KG1 (cell line): Measurements from ENCODE around the gene TMEM121B.

ENCODE experiments used
- DNase-seq: peaks from one replicate; lab custom pipeline; 2025; lab: John Stamatoyannopoulos, UW

The TMEM121B gene

DNA sequence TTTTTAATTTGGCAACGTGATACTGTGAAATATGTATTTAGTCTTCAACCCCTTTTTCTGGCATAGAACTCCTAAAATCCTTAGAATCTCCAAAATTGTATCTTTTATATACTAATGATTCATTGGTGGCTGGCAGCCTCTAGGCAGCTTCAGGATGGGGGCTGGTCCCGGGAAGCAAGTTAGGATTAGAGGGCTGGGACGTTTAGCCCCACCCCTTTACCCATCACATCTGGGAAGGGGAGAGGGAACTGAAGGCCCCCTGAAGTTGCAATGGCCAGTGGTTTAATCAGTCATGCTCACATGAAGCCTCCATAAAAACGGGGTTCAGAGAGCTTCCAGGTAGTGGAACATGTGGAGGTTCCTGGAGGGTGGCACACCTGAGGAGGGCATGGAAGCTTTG, 29.3 kb downstream of the TMEM121B start:
- no peak for DNase-seq

DNA sequence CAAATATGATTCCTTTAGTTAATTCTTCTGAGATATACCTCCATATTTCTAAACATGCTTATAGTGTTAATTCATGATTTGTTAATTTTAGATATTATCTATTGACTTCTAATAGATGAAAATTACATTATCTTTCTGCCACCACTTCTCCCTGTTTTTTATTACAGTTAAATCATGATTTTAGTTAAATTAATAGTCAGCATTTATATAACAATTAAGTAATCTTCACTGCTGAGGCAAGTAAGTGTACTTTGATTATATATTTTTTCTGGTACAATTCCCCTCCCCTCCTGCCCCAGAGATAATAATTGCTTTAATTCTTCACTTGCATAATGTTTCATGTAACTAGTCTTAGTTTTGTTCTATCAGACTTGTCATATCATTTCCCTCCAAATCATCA, 30.6 kb downstream of the TMEM121B start:
- DNase-seq, result no peak

DNA sequence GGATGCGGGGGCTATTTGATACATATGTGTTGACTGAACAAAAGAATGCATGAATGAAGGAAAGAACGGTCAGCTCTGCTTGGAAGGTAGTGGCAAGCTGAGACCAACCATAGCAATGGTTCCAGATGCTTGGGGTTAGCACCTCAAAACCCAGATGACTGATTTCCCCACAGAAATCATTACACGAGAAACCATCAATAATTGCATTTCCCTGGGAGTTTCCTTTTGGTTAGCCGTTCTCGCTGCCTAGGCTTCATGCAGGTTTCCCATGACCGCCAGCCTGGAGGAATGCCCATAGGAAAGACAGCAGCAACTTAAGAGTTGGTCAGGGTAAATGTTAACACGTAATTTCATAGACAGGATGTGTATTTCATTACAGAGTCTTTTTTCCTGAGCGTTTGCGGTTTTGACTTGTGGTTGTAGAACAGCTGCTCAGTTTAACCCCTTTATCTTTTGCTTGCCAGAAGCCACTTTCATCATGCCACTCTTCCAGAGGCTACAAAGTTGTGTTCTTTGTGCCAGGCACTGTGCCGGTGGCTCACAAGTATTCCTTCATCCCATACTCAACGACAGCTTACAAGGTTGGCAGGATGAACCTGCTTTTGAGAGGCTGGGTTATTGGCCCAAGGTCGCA, 33.5 kb downstream of the TMEM121B start:
- peak; percentile 62 for DNase-seq

DNA sequence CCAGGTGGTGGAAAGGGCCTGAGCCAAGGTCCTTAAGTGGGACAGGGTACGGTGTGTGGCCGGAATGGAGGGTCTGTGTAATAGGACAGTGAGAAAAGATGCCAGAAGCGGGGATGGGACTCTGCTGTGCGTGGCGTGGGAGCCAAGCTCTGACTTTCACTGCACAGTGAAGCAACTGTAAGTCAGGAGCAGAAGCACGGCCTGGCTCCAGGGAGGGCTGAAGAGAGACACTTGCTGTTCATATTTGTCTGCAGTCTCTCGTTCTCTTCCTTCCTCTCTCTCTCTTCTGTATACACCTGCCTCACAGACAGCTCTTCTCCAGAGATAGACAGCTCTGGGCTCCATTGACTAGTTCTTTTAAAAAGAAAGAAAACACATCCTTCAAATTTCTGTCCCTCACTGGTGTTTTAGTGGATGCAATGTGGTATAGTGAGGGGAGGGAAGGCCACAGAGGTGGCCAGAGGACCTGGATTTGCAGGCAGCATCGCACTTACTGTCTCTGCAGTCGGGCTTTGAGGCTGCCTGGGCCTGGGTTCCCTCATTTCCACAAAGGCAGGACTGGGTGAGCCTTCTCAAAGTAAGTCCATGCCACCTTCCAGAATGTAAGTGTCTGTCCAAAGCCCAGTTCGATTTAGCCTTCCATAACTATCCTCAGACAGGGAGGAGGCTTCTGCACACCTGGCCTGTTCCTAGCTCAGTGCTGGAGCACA, 34.2 kb downstream of the TMEM121B start:
- no peak for DNase-seq

DNA sequence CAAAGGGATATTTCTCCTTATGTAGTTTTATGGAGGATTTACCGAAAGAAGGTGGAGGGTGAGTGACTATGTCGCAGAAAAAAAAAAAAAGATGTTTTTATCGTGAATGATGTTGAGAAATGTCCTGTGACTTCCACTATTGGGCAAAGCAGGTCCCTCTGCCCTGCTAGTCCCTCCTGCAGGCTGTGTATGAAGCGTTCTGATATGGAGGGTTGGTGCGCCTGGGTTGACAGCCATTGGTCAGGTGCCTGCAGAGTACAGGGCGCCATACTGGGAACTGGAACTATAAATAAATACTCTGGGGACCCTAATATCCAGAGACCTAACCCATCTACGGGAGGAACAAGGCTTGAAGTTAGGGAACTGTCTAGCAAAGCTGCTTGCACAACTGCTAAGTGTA, 34.9 kb downstream of the TMEM121B start:
- DNase-seq, result no peak

DNA sequence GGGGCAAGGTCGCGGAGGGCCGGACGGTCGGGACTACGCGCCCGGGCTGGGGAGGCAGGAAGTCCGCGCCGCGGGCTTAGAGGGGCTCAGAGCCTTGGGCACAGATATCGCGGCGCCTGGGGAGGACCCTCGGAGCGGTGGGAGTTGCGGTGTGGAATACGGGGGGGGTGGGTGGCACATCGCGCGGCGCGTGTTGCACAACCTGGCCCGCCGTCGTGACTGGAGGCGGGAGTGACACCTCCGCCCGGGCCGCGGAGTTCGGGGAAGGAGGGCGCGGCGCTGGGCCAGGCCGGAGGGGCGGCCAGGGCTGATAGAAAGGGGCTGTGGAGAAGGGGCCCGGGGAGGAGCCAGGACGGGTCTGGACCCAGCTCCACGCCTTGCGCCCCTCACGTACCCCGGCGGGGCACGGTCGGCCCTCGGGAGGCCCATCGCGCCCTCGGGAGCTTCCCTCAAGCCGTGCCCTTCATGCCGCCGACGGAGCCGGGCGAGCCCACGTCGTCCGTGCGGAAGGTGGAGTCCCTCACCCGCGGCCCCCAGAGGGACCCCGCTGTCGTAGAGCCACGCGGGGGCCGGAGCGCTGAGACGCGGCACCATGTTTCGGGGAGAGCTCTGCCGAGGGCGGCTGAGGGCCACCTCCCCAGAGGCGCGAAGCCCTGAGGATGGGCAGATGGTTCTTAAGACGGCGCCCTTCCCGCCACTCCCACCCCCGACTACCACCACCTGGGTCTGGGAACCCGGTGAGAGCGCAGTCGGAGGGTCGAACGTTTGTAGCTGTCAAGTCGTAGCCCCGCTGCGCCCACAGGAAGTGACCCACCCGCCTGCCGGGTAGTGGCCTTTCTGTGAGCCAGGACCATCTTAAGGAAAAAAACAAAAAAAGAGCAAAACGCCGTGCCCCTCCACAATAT, 35.6 kb downstream of the TMEM121B start:
- DNase-seq, result no peak

DNA sequence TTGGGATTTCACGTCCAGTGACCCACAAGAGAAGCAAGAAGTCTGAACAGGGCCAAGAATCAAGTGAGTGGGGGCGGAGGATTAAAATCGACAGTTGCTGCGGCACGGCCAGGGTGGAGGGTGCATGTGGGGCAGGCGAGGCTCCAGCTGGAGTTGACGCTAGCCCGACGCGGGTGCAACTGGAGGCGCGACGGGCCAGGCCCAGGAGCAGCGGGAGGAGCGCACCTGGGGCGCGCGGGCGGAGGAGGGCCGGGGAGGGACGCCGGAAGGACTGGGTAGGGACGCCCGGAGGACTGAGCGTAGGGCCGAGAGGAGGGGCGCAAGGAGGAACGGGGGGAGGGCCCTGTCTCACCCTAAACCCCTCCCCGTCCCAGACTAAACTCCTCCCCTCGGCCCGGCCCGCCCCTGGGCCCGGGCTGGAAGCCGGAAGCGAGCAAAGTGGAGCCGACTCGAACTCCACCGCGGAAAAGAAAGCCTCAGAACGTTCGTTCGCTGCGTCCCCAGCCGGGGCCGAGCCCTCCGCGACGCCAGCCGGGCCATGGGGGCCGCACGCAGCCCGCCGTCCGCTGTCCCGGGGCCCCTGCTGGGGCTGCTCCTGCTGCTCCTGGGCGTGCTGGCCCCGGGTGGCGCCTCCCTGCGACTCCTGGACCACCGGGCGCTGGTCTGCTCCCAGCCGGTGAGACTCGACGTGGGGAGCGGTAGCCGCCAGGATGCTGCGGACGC, 36.4 kb downstream of the TMEM121B start, which contains the start of gene IL17RA:
TSS of gene IL17RA (plus strand) at position 447 of the 723 bp plus-strand sequence. CDS start at position 539, 92 bp downstream.
- peak; percentile 49 for DNase-seq

DNA sequence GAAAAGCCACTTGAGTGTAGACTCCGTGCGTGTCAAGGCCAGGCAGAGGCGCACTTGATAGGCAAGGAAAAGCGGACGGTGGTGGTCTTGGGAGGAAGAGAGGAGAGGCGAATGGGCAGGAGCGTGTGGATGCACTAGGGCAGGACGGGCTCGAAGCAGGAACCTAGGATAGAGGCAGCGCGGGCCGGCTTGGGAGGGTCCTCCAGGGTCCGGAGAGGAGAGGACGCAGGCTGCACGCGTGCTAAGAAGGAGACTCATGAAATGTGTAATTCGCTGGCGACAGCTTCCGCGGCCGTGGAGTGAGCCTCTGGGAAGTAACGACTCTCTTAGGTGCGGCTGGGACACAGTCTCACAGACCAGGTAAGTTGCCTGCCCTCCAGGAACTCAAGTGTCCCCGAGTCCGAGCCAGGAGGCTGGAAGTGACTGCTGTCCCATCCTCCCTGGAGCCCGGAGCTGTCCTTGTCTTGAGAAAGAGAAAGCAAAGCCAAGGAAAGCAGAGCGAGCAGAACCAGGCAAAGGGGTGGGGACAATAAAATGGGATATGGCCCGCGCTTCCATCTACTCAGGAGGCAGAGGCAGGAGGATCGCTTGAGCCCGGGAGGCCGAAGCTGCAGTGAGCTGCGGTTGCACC, 37.2 kb downstream of the TMEM121B start:
- DNase-seq, result no peak

DNA sequence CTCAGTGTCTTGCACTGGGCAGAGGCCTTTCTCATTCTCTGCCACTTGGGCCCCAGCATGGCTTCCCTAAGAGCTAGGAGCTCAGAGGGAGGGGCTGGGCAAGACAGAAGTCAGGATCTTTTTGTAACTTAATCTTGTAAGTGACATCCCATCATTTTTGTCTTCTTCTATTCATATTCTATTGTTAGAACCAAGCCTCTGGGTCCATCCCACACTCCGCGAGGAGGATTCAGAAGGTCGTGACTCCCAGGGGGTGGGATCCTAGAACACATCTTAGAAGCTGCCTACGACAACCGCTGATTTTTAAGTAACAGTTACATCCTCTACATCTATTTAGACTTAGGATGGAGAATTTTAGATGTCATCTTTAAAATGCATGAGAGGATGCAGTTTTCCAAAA, 37.9 kb downstream of the TMEM121B start:
- no peak for DNase-seq

DNA sequence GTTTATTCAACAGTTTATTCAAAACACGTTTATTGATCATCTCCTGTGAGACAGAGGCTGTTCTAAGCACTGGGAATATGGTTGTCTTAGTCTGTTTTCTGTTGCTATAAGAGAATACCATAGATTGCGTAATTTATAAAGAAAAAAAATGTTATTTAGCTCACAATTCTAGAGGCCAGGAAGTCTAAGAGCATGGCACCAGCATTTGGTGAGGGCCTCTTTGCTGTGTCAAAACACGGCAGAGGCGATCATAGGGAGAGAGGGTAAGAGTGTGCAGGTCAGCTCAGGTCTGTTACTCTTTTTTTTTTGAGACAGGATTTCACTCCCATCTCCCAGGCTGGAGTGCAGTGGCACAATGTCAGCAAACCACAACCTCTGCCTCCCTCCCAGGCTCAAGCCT, 41.6 kb downstream of the TMEM121B start:
- DNase-seq, result no peak

DNA sequence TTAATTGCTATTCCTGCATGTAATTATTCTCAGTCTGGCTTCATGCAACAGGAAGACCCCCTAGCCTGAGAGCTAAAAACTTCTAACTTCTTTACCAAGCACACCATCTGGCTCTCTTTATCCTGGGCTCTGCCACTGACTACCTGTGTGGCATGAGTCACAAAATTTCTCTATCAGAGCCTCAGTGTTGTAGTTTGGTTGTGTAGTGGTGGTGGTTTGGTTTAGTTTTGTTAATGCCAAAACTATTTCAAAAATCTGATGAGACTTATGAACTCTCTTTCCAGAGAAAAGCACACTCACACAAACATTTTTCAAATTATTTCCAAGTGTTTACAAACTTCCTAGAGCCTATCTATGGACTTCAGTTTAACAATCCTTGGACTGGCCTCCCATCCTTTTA, 43.9 kb downstream of the TMEM121B start:
- DNase-seq, result no peak

DNA sequence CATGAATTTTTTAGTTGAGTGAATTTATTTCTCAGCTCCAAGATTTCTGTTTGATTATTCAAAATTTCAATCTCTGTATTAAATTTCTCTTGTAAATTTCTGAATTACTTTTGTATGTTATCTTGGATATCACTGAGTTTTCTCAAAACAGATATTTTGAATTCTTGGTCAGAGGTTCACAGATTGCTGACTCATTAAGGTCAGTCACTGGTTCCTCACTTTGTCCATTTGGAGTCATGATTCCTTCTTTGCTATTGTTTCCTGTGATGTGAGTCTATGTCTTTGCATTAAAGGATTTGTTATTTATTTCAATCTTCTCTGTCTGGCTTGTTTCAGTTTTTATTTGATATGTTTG, 46.5 kb downstream of the TMEM121B start:
- no peak for DNase-seq

DNA sequence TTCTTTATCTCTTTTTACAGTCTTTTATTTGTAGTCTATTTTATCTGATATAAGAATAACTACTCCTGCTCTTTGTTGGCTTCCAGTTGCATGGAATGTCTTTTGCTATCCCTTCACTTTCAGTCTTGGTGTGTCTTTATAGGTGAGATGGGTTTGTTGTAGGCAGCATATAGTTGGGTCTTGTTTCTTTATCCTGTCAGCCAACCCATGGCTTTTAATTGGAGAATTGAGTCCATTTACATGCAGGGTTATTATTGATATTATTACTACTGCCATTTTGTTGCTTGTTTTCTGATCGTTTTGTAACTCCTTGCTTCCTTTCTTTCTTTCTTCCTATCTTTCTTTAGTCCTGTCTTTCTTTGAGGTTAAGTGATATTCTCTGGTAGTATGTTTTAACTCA, 48.3 kb downstream of the TMEM121B start:
- no peak for DNase-seq
